Progenitor cell of endocrine pancreas (in vitro differentiated cells): Measurements from ENCODE around the gene FOXL1. TPM values are rescaled to one million over a fixed set of nuclear protein-coding genes. Genes with fewer than 3 reads are reported as not detected.

Source experiments
- DNase-seq: peaks from one replicate; pipeline ENCODE4 v3.0.0; 2021; ENCODE audit warnings: low spot score; ENCODE audit not compliant: unreplicated experiment
- H3K27ac Mint-ChIP-seq: 2 replicates; pipeline ENCODE4 v1.8.0; 2021; ENCODE audit warnings: mild to moderate bottlenecking, moderate library complexity, mixed read lengths
- H3K27me3 Mint-ChIP-seq: 2 replicates; pipeline ENCODE4 v1.8.0; 2021; ENCODE audit warnings: mixed read lengths
- H3K36me3 Mint-ChIP-seq: 2 replicates; pipeline ENCODE4 v1.8.0; 2022; ENCODE audit warnings: mixed read lengths; ENCODE audit not compliant: insufficient read depth
- H3K4me1 Mint-ChIP-seq: 2 replicates; pipeline ENCODE4 v1.8.0; 2021; ENCODE audit warnings: low read depth, mixed read lengths
- H3K4me3 Mint-ChIP-seq: 2 replicates; pipeline ENCODE4 v1.8.0; 2021; ENCODE audit warnings: low read depth, mild to moderate bottlenecking, moderate library complexity, mixed read lengths
- H3K9me3 Mint-ChIP-seq: 2 replicates; pipeline ENCODE4 v1.8.0; 2021; ENCODE audit warnings: low read depth, mixed read lengths
- CTCF ChIP-seq: fragments of 200-600 bp; sonication (generic); IDR thresholded peaks from one replicate; pipeline ENCODE4 v1.5.0; 2021; ENCODE audit warnings: antibody characterized with exemption, mild to moderate bottlenecking; ENCODE audit not compliant: unreplicated experiment
- total RNA-seq: library from RNA; stranded (reverse); gene quantifications from 2 replicates; pipeline ENCODE4 v1.2.1, GENCODE V29; 2021

FOXL1 gene
- total RNA-seq, 1 donor from 2014 or later: not detected

GRCh38 chr16:86566966-86567700 lies 11.2 kb upstream of the FOXL1 start:
- Mint-ChIP-seq H3K27ac (no peak overlapping the region), H3K9me3 (no peaks in the 10 kb centered on the region), H3K27me3 (peaks cover 81% of the 10 kb centered on the region), H3K36me3 (no peaks in the 10 kb centered on the region), H3K4me3 (peak overlapping the region; percentile 38), H3K4me1 (peaks cover 11% of the 10 kb centered on the region)
- TF ChIP-seq CTCF: no peak
- no peak for DNase-seq

DNA sequence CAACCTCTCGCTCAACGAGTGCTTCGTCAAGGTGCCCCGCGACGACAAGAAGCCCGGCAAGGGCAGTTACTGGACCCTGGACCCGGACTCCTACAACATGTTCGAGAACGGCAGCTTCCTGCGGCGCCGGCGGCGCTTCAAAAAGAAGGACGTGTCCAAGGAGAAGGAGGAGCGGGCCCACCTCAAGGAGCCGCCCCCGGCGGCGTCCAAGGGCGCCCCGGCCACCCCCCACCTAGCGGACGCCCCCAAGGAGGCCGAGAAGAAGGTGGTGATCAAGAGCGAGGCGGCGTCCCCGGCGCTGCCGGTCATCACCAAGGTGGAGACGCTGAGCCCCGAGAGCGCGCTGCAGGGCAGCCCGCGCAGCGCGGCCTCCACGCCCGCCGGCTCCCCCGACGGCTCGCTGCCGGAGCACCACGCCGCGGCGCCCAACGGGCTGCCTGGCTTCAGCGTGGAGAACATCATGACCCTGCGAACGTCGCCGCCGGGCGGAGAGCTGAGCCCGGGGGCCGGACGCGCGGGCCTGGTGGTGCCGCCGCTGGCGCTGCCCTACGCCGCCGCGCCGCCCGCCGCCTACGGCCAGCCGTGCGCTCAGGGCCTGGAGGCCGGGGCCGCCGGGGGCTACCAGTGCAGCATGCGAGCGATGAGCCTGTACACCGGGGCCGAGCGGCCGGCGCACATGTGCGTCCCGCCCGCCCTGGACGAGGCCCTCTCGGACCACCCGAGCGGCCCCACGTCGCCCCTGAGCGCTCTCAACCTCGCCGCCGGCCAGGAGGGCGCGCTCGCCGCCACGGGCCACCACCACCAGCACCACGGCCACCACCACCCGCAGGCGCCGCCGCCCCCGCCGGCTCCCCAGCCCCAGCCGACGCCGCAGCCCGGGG lies 10.4 kb upstream of the FOXL1 start:
- Mint-ChIP-seq H3K36me3 (no peaks in the 10 kb centered on the region), H3K27me3 (peaks cover 83% of the 10 kb centered on the region), H3K4me1 (peaks cover 11% of the 10 kb centered on the region), H3K4me3 (no peak overlapping the region), H3K27ac (no peak overlapping the region), H3K9me3 (no peaks in the 10 kb centered on the region)
- DNase-seq: no peak
- TF ChIP-seq CTCF: no peak

- DNase-seq: no peak
- Mint-ChIP-seq H3K36me3 (no peaks in the 10 kb centered on the region), H3K27ac (no peak overlapping the region), H3K4me1 (peaks cover 6% of the 10 kb centered on the region), H3K27me3 (peaks cover 83% of the 10 kb centered on the region), H3K9me3 (no peaks in the 10 kb centered on the region), H3K4me3 (no peak overlapping the region)
- no peak for TF ChIP-seq CTCF
Measured at GRCh38 chr16:86568677-86569623, 9.4 kb upstream of the FOXL1 start.

GRCh38 chr16:86569701-86570447 lies 8.5 kb upstream of the FOXL1 start:
- TF ChIP-seq CTCF: no peak
- Mint-ChIP-seq H3K36me3 (no peaks in the 10 kb centered on the region), H3K27me3 (peaks cover 83% of the 10 kb centered on the region), H3K4me1 (no peaks in the 10 kb centered on the region), H3K4me3 (no peak overlapping the region), H3K27ac (no peak overlapping the region), H3K9me3 (no peaks in the 10 kb centered on the region)
- no peak for DNase-seq
